Panc1 (cell line): ENCODE results near the gene MYO1E.

Experiments used
- CTCF ChIP-seq: fragments of 450-650 bp; IDR thresholded peaks from 2 replicates; pipeline ENCODE4 v1.5.1; 2017; ENCODE audit warnings: mild to moderate bottlenecking
- POLR2AphosphoS5 ChIP-seq: IDR thresholded peaks from 2 replicates; pipeline ENCODE4 v1.6.1; 2012; ENCODE audit warnings: mild to moderate bottlenecking, low read depth, low read length, moderate library complexity
- SIN3A ChIP-seq: IDR thresholded peaks from 2 replicates; pipeline ENCODE4 v1.6.1; 2012; ENCODE audit warnings: low read depth, mild to moderate bottlenecking, low read length, moderate library complexity, borderline replicate concordance; ENCODE audit not compliant: insufficient read depth
- TF ChIP-seq, protein P1 (sequence below), 2 experiments: IDR thresholded peaks; 2 replicates each; pipeline ENCODE4 v1.6.1; 2011 to 2012; ENCODE audit warnings: low read depth in 2 of 2, control low read depth in 1 of 2, low read length in 1 of 2, mild to moderate bottlenecking in 1 of 2, moderate library complexity in 1 of 2; ENCODE audit not compliant: insufficient read depth in 1 of 2

- TF ChIP-seq, protein P1, sequence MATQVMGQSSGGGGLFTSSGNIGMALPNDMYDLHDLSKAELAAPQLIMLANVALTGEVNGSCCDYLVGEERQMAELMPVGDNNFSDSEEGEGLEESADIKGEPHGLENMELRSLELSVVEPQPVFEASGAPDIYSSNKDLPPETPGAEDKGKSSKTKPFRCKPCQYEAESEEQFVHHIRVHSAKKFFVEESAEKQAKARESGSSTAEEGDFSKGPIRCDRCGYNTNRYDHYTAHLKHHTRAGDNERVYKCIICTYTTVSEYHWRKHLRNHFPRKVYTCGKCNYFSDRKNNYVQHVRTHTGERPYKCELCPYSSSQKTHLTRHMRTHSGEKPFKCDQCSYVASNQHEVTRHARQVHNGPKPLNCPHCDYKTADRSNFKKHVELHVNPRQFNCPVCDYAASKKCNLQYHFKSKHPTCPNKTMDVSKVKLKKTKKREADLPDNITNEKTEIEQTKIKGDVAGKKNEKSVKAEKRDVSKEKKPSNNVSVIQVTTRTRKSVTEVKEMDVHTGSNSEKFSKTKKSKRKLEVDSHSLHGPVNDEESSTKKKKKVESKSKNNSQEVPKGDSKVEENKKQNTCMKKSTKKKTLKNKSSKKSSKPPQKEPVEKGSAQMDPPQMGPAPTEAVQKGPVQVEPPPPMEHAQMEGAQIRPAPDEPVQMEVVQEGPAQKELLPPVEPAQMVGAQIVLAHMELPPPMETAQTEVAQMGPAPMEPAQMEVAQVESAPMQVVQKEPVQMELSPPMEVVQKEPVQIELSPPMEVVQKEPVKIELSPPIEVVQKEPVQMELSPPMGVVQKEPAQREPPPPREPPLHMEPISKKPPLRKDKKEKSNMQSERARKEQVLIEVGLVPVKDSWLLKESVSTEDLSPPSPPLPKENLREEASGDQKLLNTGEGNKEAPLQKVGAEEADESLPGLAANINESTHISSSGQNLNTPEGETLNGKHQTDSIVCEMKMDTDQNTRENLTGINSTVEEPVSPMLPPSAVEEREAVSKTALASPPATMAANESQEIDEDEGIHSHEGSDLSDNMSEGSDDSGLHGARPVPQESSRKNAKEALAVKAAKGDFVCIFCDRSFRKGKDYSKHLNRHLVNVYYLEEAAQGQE (IDR thresholded peaks at IDR 0.05; ENCODE audit: insufficient read depth in 1 of 2, low read depth in 2 of 2, low read length in 1 of 2), result no peak
- TF ChIP-seq POLR2AphosphoS5 (no peak), CTCF (no peak), SIN3A (no peak)
Observed at GRCh38 chr15:59378855-59379254, 6.2 kb upstream of the MYO1E start.
